ENCODE results near the gene CDHR1.

- TF ChIP-seq EP300 (IDR thresholded peaks at IDR 0.05) = no peak
- no peak for TF ChIP-seq CTCF (IDR thresholded peaks at IDR 0.05)
- TF ChIP-seq POLR2AphosphoS5 (IDR thresholded peaks at IDR 0.05) = no peak
Measured at GRCh38 chr10:84226616-84227015, 32.3 kb downstream of the CDHR1 start.
